GM19452 (cell line): ENCODE measurements around the gene SIN3B.

Experiments used
- ATAC-seq: cut with Tn5 transposase; IDR thresholded peaks from one replicate; pipeline ENCODE4 v1.9.1; 2021; ENCODE audit not compliant: unreplicated experiment

The SIN3B gene

GRCh38 chr19:16901491-16902175, 72.4 kb downstream of the SIN3B start:
- no peak for ATAC-seq

GRCh38 chr19:16902545-16902944, 73.3 kb downstream of the SIN3B start:
- no peak for ATAC-seq

GRCh38 chr19:16903347-16903746, 74.1 kb downstream of the SIN3B start:
- no peak for ATAC-seq

GRCh38 chr19:16904599-16904998, 75.4 kb downstream of the SIN3B start:
- no peak for ATAC-seq

- no peak for ATAC-seq
These were observed 79.6 kb downstream of the SIN3B start for GRCh38 chr19:16908759-16909158.

GRCh38 chr19:16911046-16911445, 81.8 kb downstream of the SIN3B start:
- no peak for ATAC-seq

GRCh38 chr19:16912780-16913179, 83.6 kb downstream of the SIN3B start:
- no peak for ATAC-seq

- ATAC-seq: no peak
These were observed 85.2 kb downstream of the SIN3B start for GRCh38 chr19:16914421-16914820.

- ATAC-seq: no peak
These were observed 85.9 kb downstream of the SIN3B start for GRCh38 chr19:16915135-16915534.

GRCh38 chr19:16915734-16916133, 86.5 kb downstream of the SIN3B start:
- no peak for ATAC-seq

GRCh38 chr19:16917401-16917800, 88.2 kb downstream of the SIN3B start:
- no peak for ATAC-seq

GRCh38 chr19:16919496-16919895, 90.3 kb downstream of the SIN3B start:
- no peak for ATAC-seq

- ATAC-seq: no peak
These were observed 91.8 kb downstream of the SIN3B start for GRCh38 chr19:16920816-16921529.

GRCh38 chr19:16921766-16922591, 92.8 kb downstream of the SIN3B start:
- ATAC-seq: no peak

- no peak for ATAC-seq
These were observed 93.4 kb downstream of the SIN3B start for GRCh38 chr19:16922592-16922934.

GRCh38 chr19:16922949-16923348, 93.8 kb downstream of the SIN3B start:
- ATAC-seq: no peak

- ATAC-seq: no peak
These were observed 98.7 kb downstream of the SIN3B start for GRCh38 chr19:16927883-16928282.

- no peak for ATAC-seq
These were observed 99.2 kb downstream of the SIN3B start for GRCh38 chr19:16928351-16928750.

GRCh38 chr19:16928916-16929315, 99.7 kb downstream of the SIN3B start:
- ATAC-seq: no peak
